ENCODE results near the gene NFKBIE.

NFKBIE gene

GRCh38 chr6:44222486-44223318 is 42.6 kb downstream of the NFKBIE start:
- peak; percentile 23 for DNase-seq
- in situ Hi-C loops (cut with HindIII; ENCODE audit: low pct_ligation_motif_present, low pct_unique_long_range_greater_than_20kb, low sequenced_read_pairs): no loop called here

- no peak for DNase-seq
- in situ Hi-C loops (cut with HindIII; ENCODE audit: low pct_ligation_motif_present, low pct_unique_long_range_greater_than_20kb, low sequenced_read_pairs): no loop called here
Measured at GRCh38 chr6:44221961-44222335, 43.4 kb downstream of the NFKBIE start.

GRCh38 chr6:44221291-44221960 is 43.9 kb downstream of the NFKBIE start:
- peak; percentile 89 for DNase-seq
- in situ Hi-C loops (cut with HindIII; ENCODE audit: low pct_ligation_motif_present, low pct_unique_long_range_greater_than_20kb, low sequenced_read_pairs): no loop called here

- in situ Hi-C loops (cut with HindIII; ENCODE audit: low pct_ligation_motif_present, low pct_unique_long_range_greater_than_20kb, low sequenced_read_pairs): no loop called here
- no peak for DNase-seq
Measured at GRCh38 chr6:44220913-44221290, 44.4 kb downstream of the NFKBIE start.

GRCh38 chr6:44219815-44220784 is 45.3 kb downstream of the NFKBIE start:
- DNase-seq: no peak
- in situ Hi-C loops (cut with HindIII; ENCODE audit: low pct_ligation_motif_present, low pct_unique_long_range_greater_than_20kb, low sequenced_read_pairs): no loop called here

GRCh38 chr6:44219053-44219814 is 46.1 kb downstream of the NFKBIE start:
- in situ Hi-C loops (cut with HindIII; ENCODE audit: low pct_ligation_motif_present, low pct_unique_long_range_greater_than_20kb, low sequenced_read_pairs): no loop called here
- peak; percentile 81 for DNase-seq

GRCh38 chr6:44217332-44218143 is 47.8 kb downstream of the NFKBIE start:
- in situ Hi-C loops (cut with HindIII; ENCODE audit: low pct_ligation_motif_present, low pct_unique_long_range_greater_than_20kb, low sequenced_read_pairs): no loop called here
- no peak for DNase-seq

GRCh38 chr6:44216677-44217331 is 48.5 kb downstream of the NFKBIE start, which contains the start of gene MYMX:
Gene MYMX (plus strand): TSS chr6:44216926. CDS start chr6:44217472, 546 bp downstream.
- in situ Hi-C loops (cut with HindIII; ENCODE audit: low pct_ligation_motif_present, low pct_unique_long_range_greater_than_20kb, low sequenced_read_pairs): no loop called here
- no peak for DNase-seq

GRCh38 chr6:44214307-44214706 is 51.0 kb downstream of the NFKBIE start:
- no peak for DNase-seq
- in situ Hi-C loops (cut with HindIII; ENCODE audit: low pct_ligation_motif_present, low pct_unique_long_range_greater_than_20kb, low sequenced_read_pairs): no loop called here

- in situ Hi-C loops (cut with HindIII; ENCODE audit: low pct_ligation_motif_present, low pct_unique_long_range_greater_than_20kb, low sequenced_read_pairs): no loop called here
- DNase-seq: no peak
Measured at GRCh38 chr6:44211284-44211683, 54.1 kb downstream of the NFKBIE start.
